ENCODE measurements around the gene IL33.

The IL33 gene

DNA sequence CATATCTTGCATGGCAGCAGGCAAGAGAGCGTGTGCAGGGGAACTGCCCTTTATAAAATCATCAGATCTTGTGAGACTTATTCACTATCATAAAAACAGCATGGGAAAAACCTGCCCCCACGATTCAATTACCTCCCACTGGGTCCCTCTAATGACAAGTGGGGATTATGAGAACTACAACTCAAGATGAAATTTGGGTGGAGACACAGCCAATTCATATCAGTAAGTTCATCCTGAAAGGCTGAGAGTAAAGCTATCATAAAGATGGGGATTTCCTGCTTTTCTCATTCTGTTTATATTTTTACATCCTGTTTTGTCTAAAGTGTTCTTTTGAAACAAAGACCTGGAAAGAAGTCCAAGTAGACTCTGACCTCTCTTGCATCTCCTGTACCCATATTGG is 28.9 kb upstream of the IL33 start:
- no peak for TF ChIP-seq CTCF (IDR thresholded peaks at IDR 0.05; ENCODE audit: low read depth, low read length)
- H3K4me3 ChIP-seq (ENCODE audit: low read depth, low read length), result no peak overlapping the region

DNA sequence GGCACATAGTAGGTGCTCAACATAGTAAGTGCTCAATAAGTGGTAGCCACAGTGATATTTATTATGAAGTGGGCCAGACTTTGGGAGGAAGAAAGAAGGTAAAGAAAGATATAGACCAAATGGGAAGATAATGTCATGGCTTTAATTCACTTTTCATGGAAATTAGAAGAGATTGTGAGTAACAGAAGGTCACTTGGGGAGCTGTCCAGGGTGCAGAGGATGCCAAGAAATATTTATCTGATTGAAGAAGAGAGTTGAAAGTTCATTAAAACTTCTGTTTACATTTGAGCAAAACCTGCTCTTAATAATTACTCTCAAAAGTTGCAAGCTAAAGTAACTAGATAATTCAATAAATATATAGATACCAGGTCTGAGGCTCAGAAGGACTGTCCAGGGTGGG is 28.3 kb upstream of the IL33 start:
- TF ChIP-seq CTCF (IDR thresholded peaks at IDR 0.05; ENCODE audit: low read depth, low read length), result no peak
- no peak overlapping the region for H3K4me3 ChIP-seq (ENCODE audit: low read depth, low read length)

- no peak overlapping the region for H3K4me3 ChIP-seq (ENCODE audit: low read depth, low read length)
These were observed 27.1 kb upstream of the IL33 start for GRCh38 chr9:6188466-6188865.

DNA sequence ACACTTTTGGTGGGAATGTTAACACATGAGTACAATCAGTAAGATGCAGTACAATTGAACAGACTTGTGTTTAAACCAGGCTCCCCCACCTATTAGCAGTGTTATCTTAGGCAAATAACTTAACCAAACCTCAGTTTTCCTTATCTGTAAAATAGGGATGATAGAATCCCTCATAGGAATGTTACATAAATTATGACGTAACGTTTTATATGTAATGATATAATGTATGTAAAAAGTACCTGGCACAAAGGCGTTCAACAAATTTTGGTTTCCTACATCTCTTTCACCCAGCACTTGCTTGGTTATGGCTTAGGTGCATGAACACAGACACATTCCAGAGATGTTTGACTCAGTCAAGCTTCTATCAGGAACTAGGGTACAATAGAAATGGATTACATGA is 26.7 kb upstream of the IL33 start:
- no peak for TF ChIP-seq CTCF (IDR thresholded peaks at IDR 0.05; ENCODE audit: low read depth, low read length)
- H3K4me3 ChIP-seq (ENCODE audit: low read depth, low read length), result no peak overlapping the region

More at GRCh38 chr9:6188466-6188865, 27.1 kb upstream of the IL33 start:
- no peak for TF ChIP-seq CTCF (IDR thresholded peaks at IDR 0.05; ENCODE audit: low read depth, low read length)

DNA sequence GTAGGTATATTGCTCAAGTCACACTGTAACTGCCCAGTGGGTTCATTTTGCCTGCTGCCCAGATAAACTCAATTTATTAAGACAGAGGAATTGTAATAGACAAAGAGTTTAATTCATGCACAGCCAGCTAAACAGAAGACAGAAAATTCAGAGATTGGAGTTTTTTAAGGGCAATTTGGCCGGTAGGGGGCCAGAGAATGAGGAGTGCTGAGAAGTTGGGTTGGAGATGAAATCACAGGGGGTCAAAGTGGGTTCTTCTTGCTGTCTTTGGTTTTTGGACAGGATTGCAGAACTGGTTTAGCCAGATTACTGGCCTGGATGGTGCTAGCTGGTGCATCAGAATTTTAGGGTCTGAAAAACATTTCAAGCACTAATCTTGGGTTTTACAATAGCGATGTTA is 20.7 kb upstream of the IL33 start:
- TF ChIP-seq CTCF (IDR thresholded peaks at IDR 0.05; ENCODE audit: low read depth, low read length), result peak; percentile 25; the same call in 1 of the 2 replicates
- H3K4me3 ChIP-seq (ENCODE audit: low read depth, low read length), result no peak overlapping the region

GRCh38 chr9:6195714-6196360 is 19.8 kb upstream of the IL33 start:
- no peak overlapping the region for H3K4me3 ChIP-seq (ENCODE audit: low read depth, low read length)
- no peak for TF ChIP-seq CTCF (IDR thresholded peaks at IDR 0.05; ENCODE audit: low read depth, low read length)

DNA sequence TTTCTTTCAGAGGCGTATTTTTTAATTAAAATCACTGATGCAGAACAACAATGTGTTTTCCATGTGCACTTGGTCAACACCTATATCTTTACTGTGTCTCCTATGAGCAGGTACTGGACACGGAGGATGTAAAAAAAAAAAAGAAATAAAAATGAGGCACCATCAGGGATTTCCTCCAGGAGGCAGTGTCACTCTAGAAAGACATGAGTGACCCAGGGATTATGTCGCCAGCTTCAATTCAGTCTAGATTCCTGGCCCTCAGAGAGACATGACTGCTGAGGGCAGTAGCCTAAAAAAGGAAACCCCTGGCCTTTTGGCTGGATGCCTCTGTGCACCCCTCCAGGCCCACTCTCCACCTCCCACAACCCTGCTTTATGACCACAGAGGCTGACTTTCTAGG is 18.3 kb upstream of the IL33 start:
- H3K4me3 ChIP-seq (ENCODE audit: low read depth, low read length), result no peak overlapping the region
- no peak; the same call in 1 of the 2 replicates for TF ChIP-seq CTCF (IDR thresholded peaks at IDR 0.05; ENCODE audit: low read depth, low read length)

Measured in WI38 (cell line).